Omental fat pad (tissue), 4 donors: ENCODE measurements around the gene ABLIM3. TPM values are rescaled to one million over a fixed set of nuclear protein-coding genes. Genes with fewer than 3 reads are reported as not detected.
"Not testable (repeated sequence)": the region's sequence is repeated elsewhere in the genome, so short reads cannot be mapped to it uniquely, and the experiment has no call there.

Experiments
- ATAC-seq: fragments of 150-250 bp; one replicate; pipeline ENCODE4 v1.9.1; 2016; ENCODE audit warnings: mild to moderate bottlenecking, moderate library complexity; ENCODE audit not compliant: low FRiP score
- DNase-seq: peaks from one replicate; pipeline ENCODE4 v3.0.0-alpha.2; 2019; ENCODE audit warnings: low spot score
- total RNA-seq, 4 donors: library from RNA; depleted of rRNA; stranded (reverse); fragments of >200 nt; gene quantifications; one replicate each; pipeline ENCODE4 v1.1.0, GENCODE V29; 2016
- TF ChIP-seq, protein P1 (sequence below), 3 donors: fragments of 450-650 bp; IDR thresholded peaks; one replicate each; pipeline ENCODE4 v1.5.1; 2016 to 2017; ENCODE audit warnings: antibody characterized with exemption in 3 of 3, mild to moderate bottlenecking in 3 of 3, moderate library complexity in 2 of 3

The ABLIM3 gene
- total RNA-seq, 4 donors from 2014 or later: 47.8 to 456 (median 104) TPM

DNA sequence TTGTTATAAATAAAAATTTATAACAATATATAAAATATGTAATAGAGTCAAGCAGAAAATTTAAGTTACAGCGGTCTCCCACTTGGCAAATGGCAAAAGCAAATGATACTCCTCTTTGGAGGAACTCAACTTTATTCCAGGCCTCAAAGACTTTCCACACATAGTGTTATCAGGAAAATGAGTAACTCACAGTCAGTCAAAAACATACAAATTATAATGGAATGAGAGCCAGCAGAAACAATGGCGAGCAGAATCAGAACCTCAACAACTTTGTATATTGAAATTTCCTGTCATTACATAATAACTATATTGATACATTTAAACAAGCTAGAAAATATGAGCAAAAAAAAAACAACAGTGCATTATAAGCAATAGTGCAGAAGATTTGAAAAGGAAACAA lies 45.2 kb downstream of the ABLIM3 start:
- TF ChIP-seq, protein P1, sequence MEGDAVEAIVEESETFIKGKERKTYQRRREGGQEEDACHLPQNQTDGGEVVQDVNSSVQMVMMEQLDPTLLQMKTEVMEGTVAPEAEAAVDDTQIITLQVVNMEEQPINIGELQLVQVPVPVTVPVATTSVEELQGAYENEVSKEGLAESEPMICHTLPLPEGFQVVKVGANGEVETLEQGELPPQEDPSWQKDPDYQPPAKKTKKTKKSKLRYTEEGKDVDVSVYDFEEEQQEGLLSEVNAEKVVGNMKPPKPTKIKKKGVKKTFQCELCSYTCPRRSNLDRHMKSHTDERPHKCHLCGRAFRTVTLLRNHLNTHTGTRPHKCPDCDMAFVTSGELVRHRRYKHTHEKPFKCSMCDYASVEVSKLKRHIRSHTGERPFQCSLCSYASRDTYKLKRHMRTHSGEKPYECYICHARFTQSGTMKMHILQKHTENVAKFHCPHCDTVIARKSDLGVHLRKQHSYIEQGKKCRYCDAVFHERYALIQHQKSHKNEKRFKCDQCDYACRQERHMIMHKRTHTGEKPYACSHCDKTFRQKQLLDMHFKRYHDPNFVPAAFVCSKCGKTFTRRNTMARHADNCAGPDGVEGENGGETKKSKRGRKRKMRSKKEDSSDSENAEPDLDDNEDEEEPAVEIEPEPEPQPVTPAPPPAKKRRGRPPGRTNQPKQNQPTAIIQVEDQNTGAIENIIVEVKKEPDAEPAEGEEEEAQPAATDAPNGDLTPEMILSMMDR (IDR thresholded peaks at IDR 0.05): no peak
- no peak for DNase-seq
- no peak for ATAC-seq

DNA sequence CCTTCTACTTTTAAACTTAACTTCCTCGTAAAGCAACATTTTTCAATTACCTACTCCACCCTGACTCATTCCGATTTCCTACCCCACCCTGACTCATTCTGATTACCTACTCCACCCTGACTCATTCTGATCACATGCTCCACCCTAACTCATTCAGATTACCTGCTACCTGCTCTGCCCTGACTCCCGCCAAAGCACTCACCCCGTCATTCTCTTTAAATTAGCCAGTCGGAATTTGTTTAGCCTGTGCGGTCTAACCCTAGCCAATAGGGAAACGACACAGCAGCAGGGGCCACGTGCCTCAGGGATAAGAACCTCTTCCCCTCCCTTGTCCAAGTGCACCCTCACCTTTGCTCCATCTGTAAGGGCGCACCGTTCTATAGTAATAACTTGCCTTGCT lies 46.3 kb downstream of the ABLIM3 start:
- not testable (repeated sequence) for DNase-seq, ATAC-seq

DNA sequence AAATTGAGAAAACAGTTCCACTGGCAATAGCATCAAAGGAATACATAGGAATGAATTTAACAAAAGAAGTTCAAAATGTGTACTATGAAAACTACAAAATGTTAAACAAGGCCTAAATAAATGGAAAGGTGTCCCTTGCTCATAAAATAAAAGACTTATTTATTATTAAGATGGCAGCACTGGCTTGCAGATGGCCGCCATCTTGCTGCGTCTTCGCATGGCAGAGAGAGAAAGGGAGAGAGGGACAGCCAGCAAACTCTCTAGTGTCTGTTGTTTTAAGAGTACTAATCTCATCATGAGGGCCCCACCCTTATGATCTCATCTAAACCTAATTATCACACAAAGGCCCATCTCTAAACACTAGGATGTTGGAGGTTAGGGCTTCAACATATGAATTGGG lies 47.1 kb downstream of the ABLIM3 start:
- ATAC-seq: no peak
- DNase-seq: no peak
- TF ChIP-seq, protein P1 (IDR thresholded peaks at IDR 0.05): no peak

DNA sequence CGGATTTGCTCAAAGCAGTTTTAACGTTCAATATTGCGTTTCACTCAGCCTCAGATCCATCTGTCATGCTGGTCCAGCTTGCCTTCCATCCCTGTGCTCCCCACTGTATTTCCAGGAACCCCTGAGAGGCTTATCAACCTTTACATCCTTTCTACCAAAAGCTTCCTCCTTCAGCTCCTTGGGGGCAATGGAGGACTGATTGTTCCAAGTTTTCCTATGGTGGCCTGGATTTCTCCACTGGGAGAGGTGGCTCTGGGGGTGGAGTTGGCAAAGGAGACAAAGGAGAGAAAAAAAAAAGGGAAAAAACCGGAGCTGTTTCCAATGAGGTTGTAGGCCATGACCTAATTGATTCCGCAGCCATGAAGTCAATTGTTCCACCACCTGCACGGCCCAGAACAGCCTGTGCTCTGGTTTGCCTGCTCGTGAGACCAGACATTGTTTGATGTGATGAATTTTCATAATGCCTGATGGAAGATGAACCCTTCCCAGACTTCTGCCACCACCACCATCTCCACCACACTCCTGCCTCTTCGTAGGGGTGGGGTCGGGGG lies 54.1 kb downstream of the ABLIM3 start:
- DNase-seq (no peak), ATAC-seq (no peak)
- TF ChIP-seq, protein P1 (IDR thresholded peaks at IDR 0.05): no peak

DNA sequence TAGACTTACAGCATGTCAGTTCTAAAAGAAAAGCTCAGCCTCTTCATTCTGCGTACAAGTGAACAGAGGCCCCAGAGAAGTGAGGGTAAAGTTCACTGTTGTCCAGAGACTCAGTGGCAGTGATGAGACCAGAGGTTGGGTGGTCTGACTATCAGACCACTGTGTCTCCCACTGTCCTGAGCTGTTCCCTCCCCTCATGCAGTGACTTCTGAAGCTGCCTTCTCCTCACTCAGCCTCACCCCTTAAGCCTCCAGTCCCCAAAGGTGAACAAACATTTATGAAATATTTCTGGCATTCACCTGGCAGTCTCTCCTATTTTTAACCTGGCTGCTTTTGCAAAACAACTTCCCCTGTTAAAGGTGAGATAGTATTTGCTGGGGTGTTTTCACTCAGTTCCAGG lies 54.7 kb downstream of the ABLIM3 start:
- TF ChIP-seq, protein P1 (IDR thresholded peaks at IDR 0.05): no peak
- DNase-seq (no peak), ATAC-seq (no peak)

DNA sequence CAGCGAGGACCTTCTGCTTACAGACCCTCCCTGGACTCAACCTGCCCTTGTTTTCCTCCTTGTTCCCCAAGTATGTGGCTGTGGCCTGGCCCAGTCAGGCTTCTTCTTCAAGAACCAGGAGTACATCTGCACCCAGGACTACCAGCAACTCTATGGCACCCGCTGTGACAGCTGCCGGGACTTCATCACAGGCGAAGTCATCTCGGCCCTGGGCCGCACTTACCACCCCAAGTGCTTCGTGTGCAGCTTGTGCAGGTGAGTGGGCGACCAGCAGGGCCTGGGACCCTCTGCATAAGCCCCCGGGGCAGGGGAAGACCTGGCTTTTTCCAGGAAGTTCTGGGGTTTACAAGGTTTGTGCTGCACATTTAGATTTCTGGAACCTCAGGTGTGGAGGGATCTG lies 56.9 kb downstream of the ABLIM3 start:
- no peak for DNase-seq
- ATAC-seq: no peak
- TF ChIP-seq, protein P1 (IDR thresholded peaks at IDR 0.05): no peak

DNA sequence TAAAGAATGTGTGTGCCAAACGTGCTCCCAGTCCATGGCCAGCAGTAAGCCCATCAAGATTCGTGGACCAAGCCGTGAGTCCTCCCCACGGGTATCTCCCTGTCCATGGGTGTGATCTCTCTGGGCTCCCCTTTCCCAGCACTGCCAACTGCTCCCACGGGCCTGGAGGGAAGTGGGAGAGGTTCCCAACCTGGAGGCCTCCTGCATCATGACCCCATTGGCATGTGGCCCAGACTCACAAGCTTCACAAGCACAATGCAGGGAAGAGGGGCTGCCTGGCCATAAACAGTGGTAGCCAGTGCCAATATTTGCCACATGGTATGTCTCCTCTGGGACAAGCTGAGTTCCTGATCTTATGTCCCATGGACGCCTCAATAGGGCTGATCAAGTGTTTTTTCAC lies 59.1 kb downstream of the ABLIM3 start:
- TF ChIP-seq, protein P1 (IDR thresholded peaks at IDR 0.05): no peak
- ATAC-seq (no peak), DNase-seq (no peak)
